ACHN (cell line): ENCODE results near the gene ZNF774.
"Not testable (repeated sequence)": the region's sequence is repeated elsewhere in the genome, so short reads cannot be mapped to it uniquely, and the experiment has no call there.

Experiments
- DNase-seq: peaks from one replicate; pipeline ENCODE4 v3.0.0-alpha.2; 2015
- in situ Hi-C: cut with HindIII; loops from 2 replicates; pipeline ENCODE4 v1.10.0; 2017; ENCODE audit warnings: low sequenced_read_pairs, low pct_ligation_motif_present, low pct_unique_long_range_greater_than_20kb

ZNF774 gene

DNA sequence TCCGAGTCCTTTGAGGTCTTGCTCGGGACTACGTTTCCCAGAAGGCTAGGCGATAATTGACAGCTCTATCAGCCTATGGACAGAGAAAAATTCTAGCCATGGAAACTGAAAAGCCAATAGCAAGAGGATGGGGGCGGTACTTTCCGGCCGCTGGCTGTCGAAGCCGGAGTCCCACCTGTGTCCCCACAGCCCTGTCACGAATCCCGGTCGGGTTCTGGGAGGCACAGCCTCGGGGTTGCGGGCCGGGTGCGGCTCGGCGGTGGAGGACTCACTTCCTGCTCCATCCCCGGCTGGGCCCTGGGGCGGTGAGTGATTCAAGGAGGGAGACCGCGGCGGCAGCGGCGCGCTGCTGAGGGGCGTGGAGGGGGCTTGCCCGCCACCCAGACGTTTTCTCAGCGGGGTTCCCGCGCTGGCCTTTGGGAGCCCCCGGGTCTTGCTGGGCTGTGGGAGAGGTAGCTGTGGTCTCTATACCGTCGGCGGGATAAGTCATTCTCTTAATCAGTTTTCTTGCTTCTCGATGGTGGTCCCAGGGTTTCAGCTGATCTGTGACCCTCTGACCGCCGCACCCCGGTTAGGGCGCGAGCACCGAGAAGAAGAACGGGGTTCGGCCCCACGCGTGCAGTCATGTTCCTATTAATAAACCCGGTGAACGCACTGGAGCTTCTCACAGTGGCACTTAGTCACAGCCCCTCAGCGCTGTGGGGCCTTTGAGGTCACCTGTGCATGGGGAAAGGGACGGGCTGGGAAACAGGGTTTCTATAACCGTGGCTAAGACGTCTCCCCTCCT, at the start of gene ZNF774:
Gene ZNF774 (plus strand): TSS at position 178 of the 787 bp plus-strand sequence. CDS start 2,377 bp downstream, outside the sequence.
- DNase-seq = peak; percentile 93
- in situ Hi-C loops = no loop called here

DNA sequence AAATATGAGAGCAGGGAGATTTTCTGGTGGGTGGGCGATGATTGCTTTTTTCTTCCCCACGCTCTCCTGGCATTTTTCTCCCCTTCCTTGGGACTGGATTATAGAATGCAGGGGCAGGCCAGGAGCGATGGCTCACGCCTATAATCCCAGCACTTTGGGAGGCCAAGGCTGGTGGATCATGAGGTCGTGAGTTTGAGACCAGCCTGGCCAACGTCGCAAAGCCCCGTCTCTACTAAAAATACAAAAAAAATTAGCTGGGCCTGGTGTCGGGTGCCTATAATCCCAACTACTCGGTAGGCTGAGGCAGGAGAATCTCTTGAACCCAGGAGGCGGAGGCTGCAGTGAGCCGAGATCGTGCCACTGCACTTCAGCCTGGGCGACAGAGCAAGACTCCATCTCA, 46.7 kb upstream of the ZNF774 start:
- DNase-seq, in situ Hi-C loops: not testable (repeated sequence)

DNA sequence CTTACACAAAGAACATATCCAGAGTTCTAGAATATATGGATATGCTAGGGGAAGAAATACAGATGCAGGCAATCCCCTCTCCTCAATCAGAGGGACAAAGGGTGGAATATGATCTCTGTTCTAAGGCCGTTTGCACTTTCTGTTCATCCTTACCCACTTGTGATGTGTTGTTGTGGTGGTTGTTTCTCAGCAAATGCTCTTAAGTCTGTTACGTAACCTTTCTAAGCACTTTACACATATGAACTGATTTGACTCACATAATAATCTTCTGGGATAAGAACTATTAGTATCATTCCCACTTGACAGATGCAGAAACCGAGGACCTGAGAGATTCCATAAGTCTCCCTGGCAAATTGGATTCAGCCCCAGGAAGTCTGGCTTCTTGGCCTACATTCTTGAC, 46.2 kb upstream of the ZNF774 start:
- DNase-seq = no peak
- in situ Hi-C loops = no loop called here

DNA sequence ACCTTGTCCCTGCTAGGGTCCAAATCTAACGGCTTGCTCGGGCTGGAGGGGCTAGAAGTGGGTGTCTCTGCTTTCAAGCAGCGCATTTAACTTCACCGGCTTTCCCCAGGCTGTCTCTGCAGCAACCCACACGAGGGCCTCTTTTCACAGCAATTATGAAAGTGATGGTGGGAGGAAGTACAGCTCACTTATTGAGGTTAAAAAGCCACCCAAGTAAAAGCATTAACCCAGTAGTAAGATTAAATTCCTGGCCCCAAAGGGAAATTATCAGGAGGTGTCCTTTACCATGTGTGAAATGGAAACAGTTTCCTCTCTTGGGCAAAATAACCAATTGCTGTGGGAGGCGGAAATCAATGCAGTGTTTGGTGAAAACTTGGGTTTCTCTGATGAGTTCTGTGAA, 45.5 kb upstream of the ZNF774 start:
- DNase-seq = no peak
- in situ Hi-C loops = no loop called here

DNA sequence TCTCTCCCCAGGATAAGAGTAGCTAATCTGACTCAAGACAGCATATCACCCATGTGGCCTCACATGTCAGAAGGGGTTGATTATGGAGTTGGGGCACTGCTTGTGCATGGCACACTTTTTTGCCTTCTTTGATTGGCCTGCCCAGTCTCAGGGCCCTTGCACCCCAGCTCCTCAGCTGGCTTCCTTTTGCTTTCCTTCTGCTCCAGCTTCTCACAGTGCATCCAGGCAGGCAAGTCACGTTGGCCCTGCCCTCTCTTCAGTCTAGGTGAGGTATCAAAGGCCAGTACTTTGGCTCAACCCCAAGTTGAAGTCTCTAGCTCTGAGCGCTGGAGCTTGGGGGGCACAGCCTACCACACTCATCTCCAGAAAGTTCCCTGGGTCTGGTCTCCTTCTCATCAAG, 44.4 kb upstream of the ZNF774 start:
- in situ Hi-C loops = no loop called here
- DNase-seq = no peak

DNA sequence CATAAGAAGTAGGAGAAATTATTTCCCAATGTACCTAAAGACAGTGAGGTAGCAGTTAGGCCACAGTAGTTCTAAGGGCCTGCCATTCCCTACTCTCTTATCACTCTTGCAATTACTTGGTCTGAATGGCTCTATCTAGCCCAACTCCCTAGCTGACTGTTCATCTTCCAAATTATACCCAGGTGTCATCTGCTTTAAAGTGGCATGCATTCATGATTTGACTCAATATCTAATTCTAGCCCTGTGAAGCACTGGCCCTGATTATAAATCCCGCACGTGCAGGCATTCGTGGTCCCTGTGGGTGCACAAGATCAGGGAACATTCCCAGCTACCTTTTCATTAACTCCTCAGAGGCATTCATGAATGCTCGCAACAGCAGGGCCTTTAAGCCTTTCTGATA, 43.1 kb upstream of the ZNF774 start:
- in situ Hi-C loops = no loop called here
- no peak for DNase-seq

DNA sequence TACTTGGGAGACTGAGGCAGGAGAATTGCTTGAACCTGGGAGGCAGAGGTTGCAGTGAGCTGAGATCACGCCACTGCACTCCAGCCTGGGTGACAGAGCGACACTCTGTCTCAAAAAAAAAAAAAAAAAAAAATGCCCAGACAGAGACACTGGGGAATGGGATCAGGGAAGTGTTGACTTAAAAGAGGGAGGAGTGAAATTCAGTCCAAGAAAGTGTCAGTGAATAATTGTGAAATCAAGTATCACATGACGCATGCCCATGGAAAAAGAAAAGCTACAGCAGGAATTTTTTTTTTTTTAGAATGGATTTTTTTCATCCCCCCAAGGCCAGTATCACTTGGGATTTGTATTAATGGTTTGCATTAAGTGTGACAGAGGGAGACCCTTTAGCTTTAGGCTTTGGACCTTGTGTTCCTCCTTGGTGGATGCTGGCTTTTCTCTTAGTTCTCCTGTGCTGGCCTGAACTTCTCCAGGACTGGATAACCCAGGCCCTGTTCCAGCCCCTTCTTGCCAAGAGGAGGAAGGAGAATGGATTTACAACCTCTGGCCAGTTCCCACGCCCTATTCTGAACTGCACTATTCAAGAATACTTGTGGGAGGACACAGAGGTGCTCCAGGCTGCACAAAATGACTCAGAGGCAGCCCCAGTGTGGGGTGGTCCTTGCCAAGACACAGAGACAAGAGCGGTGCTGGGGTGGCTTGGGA, 36.7 kb upstream of the ZNF774 start:
- in situ Hi-C loops = no loop called here
- no peak for DNase-seq

DNA sequence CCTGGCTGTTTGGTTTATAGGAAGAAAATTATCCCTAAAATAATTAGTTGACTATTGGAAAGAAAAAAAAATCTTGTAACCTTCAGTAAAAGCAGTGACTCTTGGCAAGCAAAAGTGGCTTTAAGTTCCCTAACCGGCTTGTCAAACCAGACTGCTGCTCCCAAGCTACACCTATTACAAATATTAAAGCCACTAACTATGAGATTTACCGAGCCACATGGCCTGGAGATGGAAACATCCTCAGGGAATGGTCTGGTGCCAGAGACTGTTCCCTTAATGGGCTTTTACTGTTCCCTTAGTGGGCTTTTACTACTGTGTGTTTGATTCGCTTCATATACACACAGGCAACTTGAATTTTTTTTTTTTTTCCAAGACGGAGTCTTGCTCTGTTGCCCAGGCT, 35.9 kb upstream of the ZNF774 start:
- no peak for DNase-seq
- in situ Hi-C loops = no loop called here

DNA sequence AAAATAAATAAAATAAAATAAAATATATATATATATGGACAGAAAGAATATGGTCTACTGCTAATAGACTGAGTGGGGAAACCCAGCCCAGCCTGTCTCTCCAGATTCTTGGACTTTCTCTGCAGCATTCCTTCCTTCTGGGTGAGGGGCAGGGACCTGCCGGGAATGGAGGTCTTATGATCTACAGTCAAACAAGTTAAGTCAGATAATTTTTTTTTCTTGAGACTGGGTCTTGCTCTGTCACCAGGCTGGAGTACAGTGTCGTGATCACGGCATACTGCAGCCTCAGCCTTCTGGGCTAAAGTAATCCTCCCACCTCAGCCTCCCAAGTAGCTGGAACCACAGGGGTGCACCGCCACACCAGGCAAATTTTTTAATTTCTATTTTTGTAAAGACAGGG, 33.5 kb upstream of the ZNF774 start:
- no peak for DNase-seq
- in situ Hi-C loops = no loop called here

DNA sequence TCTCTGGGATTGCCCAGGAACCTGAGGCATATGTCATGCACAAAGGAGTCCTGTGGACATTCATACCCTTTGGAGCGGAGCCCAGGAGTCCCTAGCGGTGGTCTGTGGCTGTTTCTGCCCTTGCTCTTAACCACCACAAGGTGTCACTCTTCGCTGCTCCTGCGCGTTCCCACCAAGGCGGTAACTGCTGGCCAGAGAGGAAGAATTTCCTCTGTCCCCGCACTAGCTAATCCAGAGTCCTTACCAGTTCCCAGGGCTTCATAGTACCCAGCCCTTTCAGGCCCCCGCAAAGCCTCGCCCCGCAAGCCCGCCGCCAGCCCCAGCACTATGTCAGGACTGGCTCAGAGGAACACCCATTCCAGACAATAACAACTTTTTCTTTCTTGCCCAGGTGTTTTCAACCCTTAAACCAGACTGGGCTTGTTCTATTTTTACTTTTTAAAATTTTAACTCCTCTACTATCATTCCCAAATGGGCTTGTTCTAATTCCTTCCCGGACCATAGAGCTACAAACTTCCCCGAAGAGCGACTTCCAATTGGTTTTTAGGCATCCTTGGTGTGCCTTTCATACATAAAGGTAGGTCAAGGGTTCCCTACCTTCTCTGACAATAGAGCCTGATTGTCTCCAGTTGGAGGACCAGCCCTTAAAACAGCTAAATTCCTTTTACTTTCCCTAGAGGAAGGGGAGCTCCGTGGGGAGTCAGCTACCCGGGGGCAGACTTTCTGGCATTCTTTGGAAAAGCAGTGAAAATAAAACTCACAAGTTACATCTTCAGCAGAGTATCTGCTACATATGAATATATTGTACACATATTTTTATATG, 31.8 kb upstream of the ZNF774 start:
- in situ Hi-C loops = no loop called here
- DNase-seq = peak; percentile 82

DNA sequence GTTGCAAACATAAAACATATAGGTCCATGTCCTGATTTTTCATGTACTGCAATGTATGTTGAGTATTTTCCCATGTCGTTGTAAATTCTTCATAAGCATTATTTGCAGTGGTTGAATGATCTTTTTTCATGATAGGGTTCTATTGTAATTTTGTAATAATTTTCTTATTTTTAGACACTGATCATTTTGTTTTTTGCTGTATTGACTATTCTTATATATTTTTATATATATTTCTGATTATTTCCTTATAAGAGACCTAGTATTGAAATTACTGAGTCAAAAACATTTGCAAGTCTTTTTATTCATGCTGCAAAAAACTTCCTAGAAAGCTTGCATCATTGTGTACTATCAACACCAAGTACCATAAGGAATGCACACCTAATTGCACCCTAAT, 31.2 kb upstream of the ZNF774 start:
- no peak for DNase-seq
- in situ Hi-C loops = no loop called here

DNA sequence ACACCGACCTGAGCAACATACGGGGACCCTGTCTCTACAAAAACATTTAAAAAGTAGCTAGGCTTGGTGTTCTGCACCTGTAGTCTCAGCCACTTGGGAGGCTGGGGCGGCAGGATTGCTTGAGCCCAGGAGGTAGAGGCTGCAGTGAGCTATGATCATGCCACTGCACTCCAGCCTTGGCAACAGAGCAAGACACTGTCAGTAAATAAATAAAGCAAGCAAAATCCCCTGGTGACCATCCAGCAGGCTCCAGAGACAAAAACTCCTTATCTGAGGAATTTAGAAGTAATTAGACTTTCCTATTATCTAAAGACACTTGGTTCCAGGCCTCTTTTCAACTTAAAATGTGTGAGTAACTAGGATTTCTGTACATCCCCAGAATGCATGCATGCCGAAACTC, 29.5 kb upstream of the ZNF774 start:
- in situ Hi-C loops = no loop called here
- no peak for DNase-seq

DNA sequence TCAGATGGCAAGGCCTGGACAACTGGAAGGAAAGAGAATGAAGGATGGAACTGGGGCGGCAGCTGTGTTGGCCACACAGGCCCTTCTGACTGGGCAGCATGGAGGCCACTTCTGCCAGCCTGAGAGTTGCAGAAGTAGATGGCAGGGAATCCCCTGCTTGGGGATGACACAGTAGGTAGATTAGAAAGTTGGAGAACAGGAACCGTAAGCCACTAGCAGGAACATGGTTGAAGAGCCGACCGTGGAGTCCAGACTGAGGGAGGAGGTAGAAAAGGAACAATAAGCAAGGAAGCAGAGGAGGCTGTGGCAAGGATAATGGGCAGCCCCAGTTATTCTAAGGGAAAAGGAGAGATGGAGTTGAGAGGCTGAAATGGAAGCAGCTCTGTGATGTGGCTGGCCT, 26.4 kb upstream of the ZNF774 start:
- in situ Hi-C loops = no loop called here
- DNase-seq = no peak

DNA sequence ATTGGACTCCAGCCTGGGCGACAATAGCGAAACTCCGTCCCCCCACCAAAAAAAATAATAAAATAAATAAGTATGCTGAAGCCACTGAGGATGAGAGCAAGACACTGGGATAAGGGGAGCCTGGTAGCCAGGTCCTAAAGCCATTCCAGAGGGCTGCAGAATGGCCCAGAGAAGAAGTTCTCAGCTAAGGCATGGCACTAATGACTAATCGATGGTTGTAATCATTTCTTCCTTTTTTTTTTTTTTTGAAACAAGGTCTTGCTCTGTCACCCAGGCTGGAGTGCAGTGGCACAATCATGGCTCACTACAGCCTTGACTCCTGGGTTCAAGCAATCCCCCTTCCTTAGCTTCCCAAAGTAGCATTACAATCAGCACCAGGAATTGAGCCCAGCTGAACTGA, 25.6 kb upstream of the ZNF774 start:
- in situ Hi-C loops = no loop called here
- DNase-seq = no peak

DNA sequence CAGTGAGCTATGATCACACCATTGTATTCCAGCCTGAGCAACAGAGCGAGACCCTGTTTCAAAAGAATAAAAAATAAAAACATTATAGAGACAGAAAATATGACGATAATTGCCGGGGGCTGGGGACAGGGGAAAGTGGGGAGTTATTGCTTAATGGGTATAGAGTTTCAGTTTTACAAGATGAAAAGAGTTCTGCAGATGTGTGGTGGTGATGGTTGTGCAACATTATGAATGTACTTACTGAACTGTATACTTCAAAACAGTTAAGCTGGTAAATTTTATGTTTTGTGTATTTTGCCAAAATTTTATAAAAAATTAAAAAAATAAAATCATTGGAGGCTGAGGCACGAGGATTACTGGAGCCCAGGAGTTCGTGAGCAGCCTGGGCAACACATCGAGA, 24.8 kb upstream of the ZNF774 start:
- in situ Hi-C loops = no loop called here
- DNase-seq = no peak

DNA sequence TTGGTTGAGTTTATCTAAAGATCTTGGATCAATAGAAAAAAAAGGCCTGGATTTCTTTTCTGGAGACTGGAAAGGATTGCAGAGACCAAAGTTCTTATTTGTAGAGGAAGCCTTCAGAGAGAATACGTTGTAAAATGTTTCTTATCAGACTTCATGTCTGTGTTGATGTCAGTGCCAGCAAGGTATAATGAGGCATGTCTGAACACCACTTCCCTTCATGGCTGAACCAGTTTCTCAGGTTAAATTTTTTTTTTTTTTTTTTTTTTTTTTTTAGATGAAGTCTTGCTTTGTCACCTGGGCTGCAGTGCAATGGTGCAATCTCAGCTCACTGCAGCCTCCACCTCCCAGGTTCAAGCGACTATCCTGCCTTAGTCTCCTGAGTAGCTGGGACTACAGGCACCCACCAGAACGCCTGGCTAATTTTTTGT, 17.8 kb upstream of the ZNF774 start:
- in situ Hi-C loops = no loop called here
- DNase-seq = no peak

DNA sequence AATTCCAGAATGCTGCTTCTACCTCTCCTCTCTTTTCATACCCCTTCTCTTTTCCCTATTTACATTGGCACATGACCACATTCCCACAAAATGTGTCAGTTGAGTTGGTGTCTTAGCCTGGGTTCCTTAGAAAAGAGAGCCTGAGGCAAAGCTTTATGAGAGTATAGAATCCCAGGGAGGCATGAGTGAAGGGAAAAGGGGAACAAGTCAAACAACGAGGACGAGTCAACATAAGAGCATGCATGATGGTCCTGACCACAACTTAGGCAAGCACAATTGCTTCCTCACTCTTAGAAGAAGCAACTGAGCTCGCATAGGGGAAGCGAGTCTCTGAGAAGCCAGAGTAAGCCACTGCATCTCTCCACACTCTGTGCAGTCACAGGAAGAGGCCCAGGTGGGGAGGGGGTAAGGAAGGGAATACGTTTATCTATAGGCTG, 15.4 kb upstream of the ZNF774 start:
- DNase-seq = peak; percentile 15
- in situ Hi-C loops = no loop called here

DNA sequence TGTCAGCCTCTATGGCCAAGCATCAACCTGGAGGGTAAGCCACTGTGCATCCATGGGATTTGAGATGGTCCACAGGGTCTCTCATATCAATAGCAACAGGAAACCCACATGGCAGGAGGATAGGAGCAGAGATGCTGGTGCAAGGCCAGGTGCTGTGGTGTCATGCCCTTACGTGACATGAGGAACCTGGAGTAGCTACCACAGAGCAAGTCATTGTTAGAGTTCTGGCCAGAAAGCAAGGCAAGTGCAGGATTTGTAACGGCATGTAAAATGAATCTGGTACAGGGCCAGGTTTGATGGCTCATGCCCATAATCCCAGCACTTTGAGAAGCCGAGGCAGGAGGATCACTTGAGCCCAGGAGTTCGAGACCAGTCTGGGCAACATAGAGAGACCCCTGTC, 14.8 kb upstream of the ZNF774 start:
- in situ Hi-C loops = no loop called here
- no peak for DNase-seq

DNA sequence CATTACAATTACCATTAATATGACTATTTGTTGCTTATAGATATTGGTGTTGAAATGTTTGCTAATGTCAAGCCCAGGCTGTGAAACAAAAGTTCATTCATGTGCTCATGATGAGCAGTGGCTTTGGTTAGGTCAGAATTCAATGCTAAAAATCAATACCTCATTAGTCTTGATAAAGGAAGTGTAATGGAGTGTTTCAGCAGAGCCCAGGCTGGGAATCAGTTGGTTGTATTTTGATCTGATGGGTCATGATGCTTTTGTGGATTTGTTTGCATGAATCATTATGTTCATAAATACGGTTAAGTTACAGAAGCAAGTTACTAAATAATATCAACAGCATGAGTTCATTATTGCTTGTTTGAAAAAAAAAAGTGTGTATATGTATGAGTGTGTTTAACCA, 13.6 kb upstream of the ZNF774 start:
- no peak for DNase-seq
- in situ Hi-C loops = no loop called here
